ENCODE data around the gene SLC12A7. TPM values are rescaled to one million over a fixed set of nuclear protein-coding genes. Genes with fewer than 3 reads are reported as not detected.

SLC12A7 gene
- total RNA-seq, 4 donors from 2014 or later: 4.6 to 49.8 (median 15.8) TPM

- peak; percentile 14 to 29 for DNase-seq
- Histone ChIP-seq H3K4me3 (peak within 1 kb of the TSS in 1 of 2 donors; percentile 27), H3K36me3 (no peaks in the 10 kb centered on the region), H3K9me3 (no peaks in the 10 kb centered on the region), H3K4me1 (peaks cover 0 to 9% of the 10 kb centered on the region in 2 donors), H3K27me3 (peaks cover 4 to 9% of the 10 kb centered on the region in 2 donors), H3K27ac (no peak within 1 kb of the TSS)
- intact Hi-C loops (cut with DNase I; ENCODE audit: low total_unique reads): no loop called here
- TF ChIP-seq POLR2A (IDR thresholded peaks at IDR 0.05) (no peak), CTCF (IDR thresholded peaks at IDR 0.05) (peak in 3 of 4 experiments; percentile 45 to 60 (median 53))
Measured at GRCh38 chr5:1008451-1009358, 103.2 kb downstream of the SLC12A7 start, which contains the start of gene NKD2. TSS of gene NKD2 (plus strand) at chr5:1008802. CDS start at chr5:1009058, 256 bp downstream.

DNA sequence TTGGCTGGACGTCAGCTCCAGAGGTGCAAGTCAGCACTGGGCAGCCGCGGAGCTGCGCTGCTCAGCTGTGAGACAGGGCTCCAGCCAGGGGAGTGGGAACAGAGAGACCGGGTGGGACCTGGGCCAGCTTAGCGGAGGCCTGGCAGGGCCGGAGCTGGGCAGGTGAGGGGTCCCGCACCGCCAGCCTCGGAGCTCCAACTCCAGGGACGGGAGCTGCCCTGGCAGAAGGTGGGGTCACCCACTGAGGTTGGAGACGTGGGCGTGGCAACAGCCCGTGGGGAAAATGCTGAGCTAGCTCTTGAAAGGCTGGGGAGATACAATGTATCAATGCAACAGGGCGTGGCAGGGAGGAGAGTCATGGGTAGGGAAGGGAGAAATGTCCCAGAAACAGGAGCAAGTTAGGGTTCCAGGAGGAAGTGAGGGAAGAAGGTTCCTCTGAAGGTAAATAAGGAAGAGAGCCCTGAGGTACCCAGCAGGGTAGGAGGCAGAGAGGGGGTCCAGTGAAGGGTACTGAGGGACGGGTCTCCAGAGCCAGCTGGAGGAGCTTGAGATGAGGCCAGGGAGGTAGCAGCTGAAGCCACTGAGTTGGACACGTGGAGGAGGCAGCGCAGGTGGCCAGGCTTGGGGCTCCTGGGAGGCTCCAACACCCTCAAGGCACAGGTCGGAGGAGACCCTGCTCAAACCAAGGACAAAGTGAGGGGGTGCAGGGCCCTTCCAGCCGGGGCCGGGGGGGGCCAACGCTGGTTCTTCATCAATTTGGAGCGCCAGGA lies 104.0 kb downstream of the SLC12A7 start:
- H3K9me3 ChIP-seq: no peaks in the 10 kb centered on the region
- TF ChIP-seq POLR2A (IDR thresholded peaks at IDR 0.05) (no peak), CTCF (IDR thresholded peaks at IDR 0.05) (no peak)
- no peak overlapping the region for H3K4me3 ChIP-seq
- intact Hi-C loops (cut with DNase I; ENCODE audit: low total_unique reads): no loop called here
- H3K36me3 ChIP-seq: no peaks in the 10 kb centered on the region
- DNase-seq: peak; percentile 15
- H3K27ac ChIP-seq: no peak overlapping the region
- H3K27me3 ChIP-seq: peaks cover 4 to 9% of the 10 kb centered on the region in 2 donors
- peaks cover 0 to 9% of the 10 kb centered on the region in 2 donors for H3K4me1 ChIP-seq

DNA sequence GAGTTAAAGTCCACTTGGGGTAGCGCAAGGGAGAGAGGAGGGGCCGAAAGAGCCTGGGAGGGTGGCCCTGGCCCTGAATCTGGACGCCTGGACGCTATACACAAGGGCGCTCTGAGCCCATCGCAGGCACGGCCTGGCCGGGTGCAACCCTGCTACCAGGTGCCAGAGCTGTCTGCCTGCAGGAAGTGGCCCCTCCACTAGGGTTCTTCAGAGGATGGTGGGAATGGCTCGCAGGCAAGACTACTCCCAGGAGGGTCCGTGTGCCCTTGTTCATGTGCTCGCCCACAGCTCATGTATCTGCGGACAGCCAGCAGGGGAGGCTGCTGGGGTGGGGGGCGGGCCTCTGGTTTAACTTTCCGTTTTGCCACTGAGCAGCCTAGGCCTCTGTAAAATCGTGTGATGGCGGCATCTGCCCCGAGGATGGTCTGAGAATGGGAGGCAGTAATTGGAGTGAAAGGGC lies 104.6 kb downstream of the SLC12A7 start:
- TF ChIP-seq POLR2A (IDR thresholded peaks at IDR 0.05): no peak
- no peak for TF ChIP-seq CTCF (IDR thresholded peaks at IDR 0.05)
- Histone ChIP-seq H3K27me3 (peaks cover 4 to 9% of the 10 kb centered on the region in 2 donors), H3K4me3 (no peak overlapping the region), H3K9me3 (no peaks in the 10 kb centered on the region), H3K36me3 (no peaks in the 10 kb centered on the region), H3K4me1 (peaks cover 0 to 9% of the 10 kb centered on the region in 2 donors), H3K27ac (no peak overlapping the region)
- DNase-seq: peak in 1 of 2 donors; percentile 13
- intact Hi-C loops (cut with DNase I; ENCODE audit: low total_unique reads): no loop called here

DNA sequence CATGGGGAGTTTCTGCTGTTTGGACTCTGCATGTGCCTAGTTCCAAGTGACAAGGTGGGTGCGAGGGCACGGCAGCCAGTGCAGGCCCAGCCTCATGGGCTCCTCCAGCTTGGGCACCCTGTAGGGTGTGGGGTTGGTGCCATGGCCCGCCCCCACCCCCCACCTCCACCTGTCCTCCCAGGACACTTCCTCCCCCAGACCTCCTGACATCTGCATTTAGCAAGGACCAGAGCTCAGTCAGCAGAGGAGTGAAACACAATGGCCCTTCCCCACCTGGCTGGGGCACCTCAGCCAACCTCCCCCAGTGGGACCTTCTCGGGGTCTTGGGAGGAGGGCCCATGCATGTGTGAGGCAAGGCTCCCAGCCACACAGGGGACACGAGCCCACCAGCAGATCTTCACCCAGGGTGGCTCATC lies 105.2 kb downstream of the SLC12A7 start:
- TF ChIP-seq POLR2A (IDR thresholded peaks at IDR 0.05): no peak
- TF ChIP-seq CTCF (IDR thresholded peaks at IDR 0.05): no peak
- Histone ChIP-seq H3K4me1 (peaks cover 0 to 9% of the 10 kb centered on the region in 2 donors), H3K9me3 (no peaks in the 10 kb centered on the region), H3K36me3 (no peaks in the 10 kb centered on the region), H3K4me3 (no peak overlapping the region), H3K27ac (no peak overlapping the region), H3K27me3 (peaks cover 4 to 9% of the 10 kb centered on the region in 2 donors)
- intact Hi-C loops (cut with DNase I; ENCODE audit: low total_unique reads): no loop called here
- DNase-seq: peak; percentile 3 to 8
